Glomerular endothelial cell (primary cell): ENCODE data around the gene JAZF1. TPM values are rescaled to one million over a fixed set of nuclear protein-coding genes. Genes with fewer than 3 reads are reported as not detected.
"Not testable (repeated sequence)": the region's sequence is repeated elsewhere in the genome, so short reads cannot be mapped to it uniquely, and the experiment has no call there.

ENCODE experiments used
- DNase-seq: peaks from one replicate; pipeline ENCODE4 v3.0.0-alpha.2; 2011; ENCODE audit warnings: low read depth, low spot score; ENCODE audit errors: extremely low read depth
- total RNA-seq: library from RNA; depleted of rRNA; stranded (reverse); fragments of >200 nt; gene quantifications from 2 replicates; pipeline ENCODE4 v1.2.3, GENCODE V29; 2015

Gene JAZF1
- total RNA-seq, 1 donor from 2014 or later: 8.9 TPM

GRCh38 chr7:27866828-27867672 lies 313.5 kb downstream of the JAZF1 start:
- no peak for DNase-seq

GRCh38 chr7:27866256-27866655 lies 314.3 kb downstream of the JAZF1 start:
- DNase-seq: no peak

GRCh38 chr7:27863880-27864279 lies 316.7 kb downstream of the JAZF1 start:
- no peak for DNase-seq

GRCh38 chr7:27861747-27862146 lies 318.8 kb downstream of the JAZF1 start:
- no peak for DNase-seq

GRCh38 chr7:27860800-27861199 lies 319.8 kb downstream of the JAZF1 start:
- DNase-seq: no peak

GRCh38 chr7:27856703-27857485 lies 323.7 kb downstream of the JAZF1 start:
- DNase-seq: not testable (repeated sequence)

GRCh38 chr7:27850531-27850930 lies 330.1 kb downstream of the JAZF1 start:
- no peak for DNase-seq

GRCh38 chr7:27846388-27846787 lies 334.2 kb downstream of the JAZF1 start:
- DNase-seq: no peak

GRCh38 chr7:27843584-27844305 lies 336.9 kb downstream of the JAZF1 start:
- no peak for DNase-seq

- no peak for DNase-seq
Measured at GRCh38 chr7:27842851-27843250, 337.7 kb downstream of the JAZF1 start.

- no peak for DNase-seq
Measured at GRCh38 chr7:27842094-27842692, 338.4 kb downstream of the JAZF1 start.

- no peak for DNase-seq
Measured at GRCh38 chr7:27840760-27841364, 339.7 kb downstream of the JAZF1 start.

- DNase-seq: no peak
Measured at GRCh38 chr7:27840313-27840712, 340.3 kb downstream of the JAZF1 start.

- DNase-seq: no peak
Measured at GRCh38 chr7:27839099-27839498, 341.5 kb downstream of the JAZF1 start.

- DNase-seq: no peak
Measured at GRCh38 chr7:27836536-27836935, 344.1 kb downstream of the JAZF1 start.

GRCh38 chr7:27835376-27835775 lies 345.2 kb downstream of the JAZF1 start:
- DNase-seq: peak; percentile 12

GRCh38 chr7:27834179-27834921 lies 346.2 kb downstream of the JAZF1 start:
- no peak for DNase-seq

- no peak for DNase-seq
Measured at GRCh38 chr7:27826357-27826756, 354.2 kb downstream of the JAZF1 start.

GRCh38 chr7:27825891-27826290 lies 354.7 kb downstream of the JAZF1 start:
- DNase-seq: no peak

- no peak for DNase-seq
Measured at GRCh38 chr7:27822245-27822644, 358.4 kb downstream of the JAZF1 start.
